ENCODE data around the gene CCDC187. TPM values are rescaled to one million over a fixed set of nuclear protein-coding genes. Genes with fewer than 3 reads are reported as not detected.

CCDC187 gene
- total and polyA plus RNA-seq, 2 of the 4 experiments (the other 2 are of a cell fraction) = not detected

GRCh38 chr9:136252846-136253245 lies 51.0 kb downstream of the CCDC187 start:
- 77% methylated on average over 5 of the region's 10 CpGs; no CpG with 5 or more reads in 1 of the 2 experiments for WGBS, 2 experiments (ENCODE audit: extremely low coverage in 2 of 2, insufficient read length in 1 of 2)
- H3K9me3 ChIP-seq (ENCODE audit: control insufficient read depth, insufficient read depth, low read length) = no peaks in the 10 kb centered on the region
- in situ Hi-C loops (cut with MboI; ENCODE audit: low sequenced_read_pairs) = no loop called here
- H2BK5ac ChIP-seq (ENCODE audit: low read depth, low read length, poor library complexity, severe bottlenecking) = no peak overlapping the region
- H2AFZ ChIP-seq (replicated peaks; ENCODE audit: low read length, poor library complexity) = no peak overlapping the region
- H3K79me1 ChIP-seq (ENCODE audit: low read depth in 1 of 2, low read length in 2 of 2) = no peaks in the 10 kb centered on the region
- no peak overlapping the region for H2BK120ac ChIP-seq (ENCODE audit: low read depth, low read length)
- no peak overlapping the region for H4K5ac ChIP-seq (ENCODE audit: low read depth, low read length)
- no peak for DNase-seq
- no peak overlapping the region for H3K18ac ChIP-seq (ENCODE audit: low read depth, low read length)
- H4K91ac ChIP-seq (ENCODE audit: insufficient read depth, low read depth, low read length) = no peak overlapping the region
- ATAC-seq (ENCODE audit: low read depth) = no peak
- POLR2A ChIA-PET (ENCODE audit: unreplicated experiment) = no interaction called here
- dilution Hi-C loops (cut with HindIII; ENCODE audit: low sequenced_read_pairs, unreplicated experiment) = no loop called here
- H3K9me1 ChIP-seq (ENCODE audit: insufficient read depth, low read length) = no peaks in the 10 kb centered on the region
- H3K27ac ChIP-seq (ENCODE audit: insufficient read depth, low read length) = no peak overlapping the region
- H3K4me1 ChIP-seq (ENCODE audit: control insufficient read depth, insufficient read depth, low read length) = peaks cover 5% of the 10 kb centered on the region
- no peak overlapping the region for H2BK20ac ChIP-seq (ENCODE audit: low read depth, low read length)
- no peak overlapping the region for H3K4me2 ChIP-seq (ENCODE audit: low read depth, low read length)
- no peak overlapping the region for H2AK5ac ChIP-seq (ENCODE audit: low read depth, low read length)
- CTCF ChIA-PET = no interaction called here
- intact Hi-C loops (cut with micrococcal nuclease) = no loop called here
- H3K4me3 ChIP-seq (ENCODE audit: insufficient read depth, low read depth, low read length) = no peak overlapping the region
- peaks cover 37% of the 10 kb centered on the region; the same call in 1 of the 2 replicates for H3K27me3 ChIP-seq (ENCODE audit: control insufficient read depth, insufficient read depth, low read length)
- H2BK15ac ChIP-seq (ENCODE audit: low read depth, low read length) = no peak overlapping the region
- H3K56ac ChIP-seq (ENCODE audit: extremely low read depth, insufficient read depth, low read length) = no peak overlapping the region
- no peaks in the 10 kb centered on the region for H4K20me1 ChIP-seq (ENCODE audit: insufficient read depth, low read length)
- H3K23ac ChIP-seq (ENCODE audit: low read depth, low read length) = no peak overlapping the region
- no peak overlapping the region for H4K8ac ChIP-seq (ENCODE audit: low read depth in 2 of 2, low read length in 2 of 2)
- no peaks in the 10 kb centered on the region for H3K36me3 ChIP-seq (ENCODE audit: control insufficient read depth, insufficient read depth, low read length)
- H3K14ac ChIP-seq (replicated peaks; ENCODE audit: low read depth, low read length) = no peak overlapping the region
- H3K9ac ChIP-seq (ENCODE audit: low read depth, low read length) = no peak overlapping the region
- BruUV-seq (replicated peaks) = no TSS peak
- TF ChIP-seq BHLHE40 (IDR thresholded peaks at IDR 0.05; ENCODE audit: low read depth, low read length) = no peak
- H3K4ac ChIP-seq (ENCODE audit: low read depth, low read length) = no peak overlapping the region
- no peak overlapping the region for H2AK9ac ChIP-seq (replicated peaks; ENCODE audit: low read depth, low read length, poor library complexity)
